Endothelial cell of umbilical vein (primary cell): ENCODE measurements around the gene RAB21. TPM values are rescaled to one million over a fixed set of nuclear protein-coding genes. Genes with fewer than 3 reads are reported as not detected.

Experiments
- BruUV-seq: library from RNA; stranded (reverse); fragments of 400-500 nt; replicated peaks from 2 replicates; lab custom pipeline; 2021; lab: Mats Ljungman, UMichigan
- CTCF ChIA-PET: fragments of 300-600, 350-600 bp; sonication (Branson Sonifier 250); formaldehyde crosslinking; loops from one replicate; lab custom pipeline; 2021; ENCODE audit warnings: antibody characterized with exemption, inconsistent platforms; lab: Charles Lee
- POLR2A ChIA-PET: fragments of 300-600, 350-600 bp; sonication (Branson Sonifier 250); formaldehyde crosslinking; loops from one replicate; lab custom pipeline; 2021; ENCODE audit warnings: antibody characterized with exemption, inconsistent platforms; lab: Charles Lee
- DNase-seq: peaks from one replicate; pipeline ENCODE4 v3.0.0-alpha.2; 2011; ENCODE audit warnings: low read depth, low spot score
- FAIRE-seq: peaks from 2 replicates; lab custom pipeline; 2011; peaks lifted over from hg19 to GRCh38; lab: Jason Lieb, UNC
- H2AFZ ChIP-seq: 2 replicates; pipeline ENCODE4 v1.6.0; 2012; ENCODE audit warnings: low read depth, low read length, control low read depth, inconsistent platforms
- H3K27ac ChIP-seq: 2 replicates; pipeline ENCODE4 v1.5.1; 2011; ENCODE audit warnings: low read depth, mild to moderate bottlenecking, control low read depth, low read length, moderate library complexity; ENCODE audit not compliant: insufficient read depth
- H3K27me3 ChIP-seq, 2 experiments: 2 replicates each; pipeline versions ENCODE4 v1.6.0 to v1.6.1; 2011; ENCODE audit warnings: low read length in 2 of 2, mixed read lengths in 1 of 2; ENCODE audit not compliant: control insufficient read depth in 2 of 2, insufficient read depth in 2 of 2
- H3K36me3 ChIP-seq, 2 experiments: 2 replicates in 1 of 2; 3 replicates in 1 of 2; pipeline ENCODE4 v1.5.1; 2011; ENCODE audit warnings: low read length in 2 of 2, mild to moderate bottlenecking in 1 of 2, moderate library complexity in 1 of 2; ENCODE audit not compliant: control insufficient read depth in 2 of 2, insufficient read depth in 2 of 2; ENCODE audit errors: extremely low read depth in 1 of 2
- H3K4me1 ChIP-seq: 3 replicates; pipeline ENCODE4 v1.5.1; 2011; ENCODE audit warnings: mild to moderate bottlenecking, low read length; ENCODE audit not compliant: control insufficient read depth, insufficient read depth; ENCODE audit errors: extremely low read depth
- H3K4me2 ChIP-seq: 2 replicates; pipeline ENCODE4 v1.6.1; 2011; ENCODE audit warnings: low read length, control low read depth, mixed read lengths; ENCODE audit not compliant: insufficient read depth
- H3K4me3 ChIP-seq, 3 experiments: fragments of 200-600 bp in 1 of 3; sonication (generic), shearing (Covaris generic) in 1 of 3; replicated peaks in 1 of 3; 2 replicates each; pipeline ENCODE4 v1.5.1; 2011 to 2016; ENCODE audit warnings: control low read depth in 3 of 3, low read length in 3 of 3, mild to moderate bottlenecking in 2 of 3, inconsistent platforms in 1 of 3, low read depth in 1 of 3, moderate library complexity in 1 of 3; ENCODE audit not compliant: insufficient read depth in 1 of 3
- H3K79me2 ChIP-seq: 2 replicates; pipeline ENCODE4 v1.6.0; 2012; ENCODE audit warnings: low read length, inconsistent platforms; ENCODE audit not compliant: control insufficient read depth, insufficient read depth
- H3K9ac ChIP-seq: replicated peaks from 2 replicates; pipeline ENCODE3; 2011; ENCODE audit warnings: low read length, control low read depth; ENCODE audit not compliant: insufficient read depth; ENCODE audit errors: extremely low read depth
- H3K9me1 ChIP-seq: replicated peaks from 3 replicates; pipeline ENCODE4 v1.6.0; 2011; ENCODE audit warnings: mild to moderate bottlenecking, low read length; ENCODE audit not compliant: control insufficient read depth, insufficient read depth; ENCODE audit errors: extremely low read depth
- H3K9me3 ChIP-seq: replicated peaks from 2 replicates; pipeline ENCODE4 v1.5.1; 2012; ENCODE audit warnings: low read length, inconsistent platforms; ENCODE audit not compliant: control insufficient read depth, insufficient read depth
- H4K20me1 ChIP-seq: replicated peaks from 2 replicates; pipeline ENCODE3; 2011; ENCODE audit warnings: mild to moderate bottlenecking, low read length; ENCODE audit not compliant: control insufficient read depth, insufficient read depth; ENCODE audit errors: extremely low read depth
- EZH2 ChIP-seq: IDR thresholded peaks from 2 replicates; pipeline ENCODE4 v1.6.1; 2012; ENCODE audit warnings: borderline replicate concordance, low read depth, mild to moderate bottlenecking, moderate library complexity, low read length, inconsistent platforms; ENCODE audit not compliant: severe bottlenecking
- FOS ChIP-seq: IDR thresholded peaks from 2 replicates; pipeline ENCODE4 v1.6.1; 2011; ENCODE audit warnings: mild to moderate bottlenecking, low read length, moderate library complexity, borderline replicate concordance; ENCODE audit not compliant: insufficient read depth
- GATA2 ChIP-seq: IDR thresholded peaks from 2 replicates; pipeline ENCODE4 v1.7.0; 2011; ENCODE audit warnings: low read depth, mild to moderate bottlenecking, moderate library complexity, mixed read lengths, low read length; ENCODE audit not compliant: insufficient read length, insufficient read depth
- JUN ChIP-seq: IDR thresholded peaks from 2 replicates; pipeline ENCODE4 v1.6.1; 2011; ENCODE audit warnings: borderline replicate concordance, low read depth; ENCODE audit not compliant: insufficient read length, insufficient read depth
- MYC ChIP-seq: IDR thresholded peaks from one replicate; pipeline ENCODE4 v1.6.1; 2011; ENCODE audit warnings: mild to moderate bottlenecking, low read depth, low read length
- POLR2A ChIP-seq: IDR thresholded peaks from 2 replicates; pipeline ENCODE4 v1.6.1; 2012; ENCODE audit warnings: low read depth, mild to moderate bottlenecking, control low read depth, low read length
- POLR2AphosphoS5 ChIP-seq: IDR thresholded peaks from 2 replicates; pipeline ENCODE4 v1.6.1; 2012; ENCODE audit warnings: low read depth, mild to moderate bottlenecking, control low read depth, low read length, moderate library complexity; ENCODE audit not compliant: insufficient read depth
- dilution Hi-C: fragments of 300-500 bp; cut with MboI; formaldehyde crosslinking; loops from one replicate; pipeline ENCODE4 v1.15.0; 2019; ENCODE audit warnings: low sequenced_read_pairs; ENCODE audit not compliant: extremely low pct_ligation_motif_present
- intact Hi-C: fragments of 100-400 bp; cut with micrococcal nuclease; formaldehyde crosslinking; loops from one replicate; pipeline ENCODE4 v1.10.0; 2022
- polyA plus RNA-seq, 4 experiments: library from polyadenylated mRNA; depleted of rRNA in 3 of 4; stranded (reverse) in 3 of 4; unstranded in 1 of 4; fragments of >200 nt; gene quantifications; 2 replicates each; pipeline versions ENCODE4 v1.2.1 to v1.2.3, GENCODE V29; 2011 to 2012; ENCODE audit warnings: missing spikeins in 1 of 4
- total RNA-seq: library from RNA; stranded (reverse); gene quantifications from 2 replicates; pipeline ENCODE4 v1.2.3, GENCODE V29; 2021
- TF ChIP-seq, protein P1 (sequence below): IDR thresholded peaks from 2 replicates; pipeline ENCODE4 v1.6.1; 2011; ENCODE audit not compliant: insufficient read depth, insufficient read length
- TF ChIP-seq, protein P2 (sequence below), 2 donors: IDR thresholded peaks; 1 replicate in 1 of 2; 2 replicates in 1 of 2; pipeline ENCODE4 v1.5.1; 2011; ENCODE audit warnings: low read length in 2 of 2, mild to moderate bottlenecking in 2 of 2, moderate library complexity in 2 of 2, control low read depth in 1 of 2, inconsistent platforms in 1 of 2, low read depth in 1 of 2; ENCODE audit not compliant: insufficient read depth in 1 of 2; ENCODE audit errors: extremely low read depth in 1 of 2

RAB21 gene
- total and polyA plus RNA-seq, 2 donors (not counting 3 experiments of a cell fraction or from before 2014, with no cell fraction given) = 1.8 to 49.6 TPM

- no peaks in the 10 kb centered on the region for H3K9me1 ChIP-seq
- peaks cover 10% of the 10 kb centered on the region for H3K4me1 ChIP-seq
- no peaks in the 10 kb centered on the region for H3K9me3 ChIP-seq
- peak overlapping the region; percentile 65 for H3K4me2 ChIP-seq
- H3K79me2 ChIP-seq = peaks cover 25% of the 10 kb centered on the region
- H4K20me1 ChIP-seq = no peaks in the 10 kb centered on the region
- POLR2A ChIA-PET = no interaction called here
- H3K4me3 ChIP-seq = peak overlapping the region in 2 of 3 experiments; percentile 41 to 71
- TF ChIP-seq, protein P1, sequence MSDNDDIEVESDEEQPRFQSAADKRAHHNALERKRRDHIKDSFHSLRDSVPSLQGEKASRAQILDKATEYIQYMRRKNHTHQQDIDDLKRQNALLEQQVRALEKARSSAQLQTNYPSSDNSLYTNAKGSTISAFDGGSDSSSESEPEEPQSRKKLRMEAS = no peak
- TF ChIP-seq MYC (no peak), JUN (no peak), FOS (no peak), POLR2A (no peak), GATA2 (no peak), POLR2AphosphoS5 (no peak), EZH2 (no peak)
- TF ChIP-seq, protein P2, sequence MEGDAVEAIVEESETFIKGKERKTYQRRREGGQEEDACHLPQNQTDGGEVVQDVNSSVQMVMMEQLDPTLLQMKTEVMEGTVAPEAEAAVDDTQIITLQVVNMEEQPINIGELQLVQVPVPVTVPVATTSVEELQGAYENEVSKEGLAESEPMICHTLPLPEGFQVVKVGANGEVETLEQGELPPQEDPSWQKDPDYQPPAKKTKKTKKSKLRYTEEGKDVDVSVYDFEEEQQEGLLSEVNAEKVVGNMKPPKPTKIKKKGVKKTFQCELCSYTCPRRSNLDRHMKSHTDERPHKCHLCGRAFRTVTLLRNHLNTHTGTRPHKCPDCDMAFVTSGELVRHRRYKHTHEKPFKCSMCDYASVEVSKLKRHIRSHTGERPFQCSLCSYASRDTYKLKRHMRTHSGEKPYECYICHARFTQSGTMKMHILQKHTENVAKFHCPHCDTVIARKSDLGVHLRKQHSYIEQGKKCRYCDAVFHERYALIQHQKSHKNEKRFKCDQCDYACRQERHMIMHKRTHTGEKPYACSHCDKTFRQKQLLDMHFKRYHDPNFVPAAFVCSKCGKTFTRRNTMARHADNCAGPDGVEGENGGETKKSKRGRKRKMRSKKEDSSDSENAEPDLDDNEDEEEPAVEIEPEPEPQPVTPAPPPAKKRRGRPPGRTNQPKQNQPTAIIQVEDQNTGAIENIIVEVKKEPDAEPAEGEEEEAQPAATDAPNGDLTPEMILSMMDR (IDR thresholded peaks at IDR 0.05; ENCODE audit: extremely low read depth in 1 of 2, insufficient read depth in 1 of 2, low read depth in 1 of 2, low read length in 2 of 2) = no peak
- peak overlapping the region; percentile 81 for H2AFZ ChIP-seq
- peak overlapping the region; percentile 98 for H3K9ac ChIP-seq
- no peaks in the 10 kb centered on the region for H3K27me3 ChIP-seq
- dilution Hi-C loops (no loop called here), intact Hi-C loops (loop anchor here (1.0 to 2.0 kb wide), 3 partner anchors 32 to 174 kb away; partner anchors contain the start of gene THAP2)
- no peak for FAIRE-seq
- H3K36me3 ChIP-seq = no peaks in the 10 kb centered on the region
- CTCF ChIA-PET = interaction anchor here (0.9 to 3.0 kb wide), 2 partner anchors 8 to 58 kb away, joined by 3 to 24 read pairs; no protein-coding TSS in a partner anchor
- H3K27ac ChIP-seq = peak overlapping the region; percentile 94
- BruUV-seq = no TSS peak
- no peak for DNase-seq
These were observed 84.0 kb downstream of the RAB21 start for GRCh38 chr12:71838676-71839075.
